ENCODE data around the gene STING1. TPM values are rescaled to one million over a fixed set of nuclear protein-coding genes. Genes with fewer than 3 reads are reported as not detected.

Gene STING1
- total RNA-seq, 4 donors from 2014 or later = 10.1 to 12.5 (median 10.9) TPM

- DNase-seq (no peak), ATAC-seq (peak; percentile 51 to 73)
- no peaks in the 10 kb centered on the region for H3K27me3 ChIP-seq
- H3K4me1 ChIP-seq = peaks cover 0 to 3% of the 10 kb centered on the region in 2 donors
- in situ Hi-C loops (cut with MboI; ENCODE audit: low sequenced_read_pairs in 4 of 4) = no loop called here
- H3K9me3 ChIP-seq = no peaks in the 10 kb centered on the region
- intact Hi-C loops (cut with DNase I; ENCODE audit: low total_unique reads) = no loop called here
- no peak overlapping the region for H3K4me3 ChIP-seq
- no peaks in the 10 kb centered on the region for H3K36me3 ChIP-seq
- no peak overlapping the region for H3K27ac ChIP-seq
- TF ChIP-seq POLR2A (IDR thresholded peaks at IDR 0.05) = no peak
- TF ChIP-seq CTCF (IDR thresholded peaks at IDR 0.05 in 4 of 5, conservative IDR thresholded peaks at IDR 0.05 in 1 of 5) = no peak
Measured at GRCh38 chr5:139468421-139468931, 14.1 kb downstream of the STING1 start.

- in situ Hi-C loops (cut with MboI; ENCODE audit: low sequenced_read_pairs in 4 of 4) = no loop called here
- TF ChIP-seq CTCF (IDR thresholded peaks at IDR 0.05 in 4 of 5, conservative IDR thresholded peaks at IDR 0.05 in 1 of 5) (no peak), POLR2A (IDR thresholded peaks at IDR 0.05) (no peak)
- DNase-seq (no peak), ATAC-seq (no peak)
- Histone ChIP-seq H3K9me3 (no peaks in the 10 kb centered on the region), H3K36me3 (no peaks in the 10 kb centered on the region), H3K27me3 (no peaks in the 10 kb centered on the region), H3K4me3 (peak within 1 kb of the TSS; percentile 28 to 47 (median 36)), H3K27ac (peak within 1 kb of the TSS; percentile 52 to 71 (median 66)), H3K4me1 (no peaks in the 10 kb centered on the region)
- intact Hi-C loops (cut with DNase I; ENCODE audit: low total_unique reads) = no loop called here
Measured at GRCh38 chr5:139462586-139463276, 19.8 kb downstream of the STING1 start, which contains the start of gene ECSCR. Gene ECSCR (minus strand): TSS chr5:139462743. CDS start chr5:139462670, 73 bp downstream.

GRCh38 chr5:139461698-139462097, 20.9 kb downstream of the STING1 start:
- intact Hi-C loops (cut with DNase I; ENCODE audit: low total_unique reads) = no loop called here
- no peak for DNase-seq
- Histone ChIP-seq H3K36me3 (no peaks in the 10 kb centered on the region), H3K27ac (peak overlapping the region; percentile 52 to 71 (median 66)), H3K4me3 (peak overlapping the region in 3 of 4 donors; percentile 28 to 47 (median 43)), H3K9me3 (no peaks in the 10 kb centered on the region), H3K4me1 (no peaks in the 10 kb centered on the region), H3K27me3 (no peaks in the 10 kb centered on the region)
- ATAC-seq = no peak
- no peak for TF ChIP-seq CTCF (IDR thresholded peaks at IDR 0.05 in 4 of 5, conservative IDR thresholded peaks at IDR 0.05 in 1 of 5)
- TF ChIP-seq POLR2A (IDR thresholded peaks at IDR 0.05) = no peak
- in situ Hi-C loops (cut with MboI; ENCODE audit: low sequenced_read_pairs in 4 of 4) = no loop called here

- TF ChIP-seq POLR2A (IDR thresholded peaks at IDR 0.05) (no peak), CTCF (IDR thresholded peaks at IDR 0.05 in 4 of 5, conservative IDR thresholded peaks at IDR 0.05 in 1 of 5) (no peak)
- in situ Hi-C loops (cut with MboI; ENCODE audit: low sequenced_read_pairs in 4 of 4) (no loop called here), intact Hi-C loops (cut with DNase I; ENCODE audit: low total_unique reads) (no loop called here)
- no peaks in the 10 kb centered on the region for H3K36me3 ChIP-seq
- DNase-seq = no peak
- no peaks in the 10 kb centered on the region for H3K4me1 ChIP-seq
- peak overlapping the region; percentile 7 to 47 (median 36) for H3K4me3 ChIP-seq
- no peak for ATAC-seq
- H3K9me3 ChIP-seq = no peaks in the 10 kb centered on the region
- H3K27ac ChIP-seq = peak overlapping the region in 3 of 4 donors; percentile 62 to 71 (median 70)
- H3K27me3 ChIP-seq = no peaks in the 10 kb centered on the region
Measured at GRCh38 chr5:139461176-139461575, 21.4 kb downstream of the STING1 start.

Measured in gastrocnemius medialis (tissue), 4 donors.